ENCODE measurements around the gene DCAF17.

DCAF17 gene

GRCh38 chr2:171405546-171405945 is 28.5 kb upstream of the DCAF17 start:
- no peak for TF ChIP-seq ZFX (IDR thresholded peaks at IDR 0.05)
- no peak for TF ChIP-seq CTCF (conservative IDR thresholded peaks at IDR 0.05)
- H3K27ac ChIP-seq, result no peak overlapping the region

DNA sequence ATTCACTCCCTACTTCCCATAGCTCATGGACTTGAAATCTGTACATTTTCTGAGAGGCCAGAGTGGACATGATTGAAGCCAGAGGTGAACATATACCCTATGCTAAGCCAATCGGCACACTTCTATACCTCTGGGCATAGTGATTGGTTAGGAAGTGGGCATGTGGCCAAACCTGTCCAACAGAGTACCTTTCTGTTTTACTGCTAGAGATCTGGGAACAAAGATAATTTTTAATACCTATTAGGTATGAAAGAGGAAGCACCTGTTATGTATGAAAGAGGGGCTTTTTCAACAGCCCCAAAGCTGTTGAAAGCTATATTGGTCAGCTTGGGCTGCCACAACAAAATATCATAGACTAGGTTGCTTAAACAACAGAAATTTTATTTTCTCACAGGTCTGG is 28.0 kb upstream of the DCAF17 start:
- no peak overlapping the region for H3K27ac ChIP-seq
- TF ChIP-seq CTCF (conservative IDR thresholded peaks at IDR 0.05), result no peak
- no peak for TF ChIP-seq ZFX (IDR thresholded peaks at IDR 0.05)

GRCh38 chr2:171407030-171407675 is 26.9 kb upstream of the DCAF17 start:
- H3K27ac ChIP-seq, result no peak overlapping the region
- no peak for TF ChIP-seq ZFX (IDR thresholded peaks at IDR 0.05)
- TF ChIP-seq CTCF (conservative IDR thresholded peaks at IDR 0.05), result no peak

DNA sequence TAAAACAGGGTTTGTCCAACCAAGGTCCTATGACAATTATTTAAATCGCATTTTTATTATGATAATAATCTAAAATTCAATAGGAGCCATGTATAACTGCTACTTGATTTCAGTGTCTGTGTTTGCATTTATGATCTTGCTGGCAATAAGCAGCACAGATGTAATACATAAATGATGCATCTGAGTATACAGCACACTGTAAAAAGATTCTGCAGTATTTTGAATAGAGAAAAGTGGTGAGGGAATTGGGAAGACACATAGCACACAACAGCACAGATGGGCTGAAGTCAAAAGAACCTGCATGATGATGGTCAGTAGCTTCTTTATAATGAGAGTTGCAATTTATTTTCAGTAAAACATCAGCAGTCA is 26.4 kb upstream of the DCAF17 start:
- H3K27ac ChIP-seq, result no peak overlapping the region
- TF ChIP-seq CTCF (conservative IDR thresholded peaks at IDR 0.05) (no peak), ZFX (IDR thresholded peaks at IDR 0.05) (no peak)

GRCh38 chr2:171409436-171409971 is 24.5 kb upstream of the DCAF17 start:
- TF ChIP-seq ZFX (IDR thresholded peaks at IDR 0.05), result no peak
- no peak for TF ChIP-seq CTCF (conservative IDR thresholded peaks at IDR 0.05)
- H3K27ac ChIP-seq, result peak overlapping the region; percentile 81

DNA sequence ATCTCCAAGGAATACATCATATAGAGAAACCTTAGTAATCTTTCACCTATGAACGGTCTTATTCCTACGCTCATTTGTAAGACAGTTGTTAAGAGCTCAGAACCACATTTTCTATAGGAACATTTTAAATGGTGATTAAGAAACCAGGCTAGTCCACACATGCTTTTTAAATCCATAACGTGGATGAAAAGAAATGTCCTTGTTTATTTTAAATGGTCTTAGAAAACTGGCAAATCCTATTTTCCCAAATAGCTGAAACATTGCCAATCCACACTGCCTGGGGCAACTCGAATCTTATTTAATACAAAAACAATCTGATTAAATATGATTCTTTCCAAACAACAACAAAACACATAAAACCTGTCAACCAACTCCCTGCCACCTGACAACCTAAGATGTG is 23.9 kb upstream of the DCAF17 start:
- no peak for TF ChIP-seq ZFX (IDR thresholded peaks at IDR 0.05)
- TF ChIP-seq CTCF (conservative IDR thresholded peaks at IDR 0.05), result no peak
- H3K27ac ChIP-seq, result peak overlapping the region; percentile 81

DNA sequence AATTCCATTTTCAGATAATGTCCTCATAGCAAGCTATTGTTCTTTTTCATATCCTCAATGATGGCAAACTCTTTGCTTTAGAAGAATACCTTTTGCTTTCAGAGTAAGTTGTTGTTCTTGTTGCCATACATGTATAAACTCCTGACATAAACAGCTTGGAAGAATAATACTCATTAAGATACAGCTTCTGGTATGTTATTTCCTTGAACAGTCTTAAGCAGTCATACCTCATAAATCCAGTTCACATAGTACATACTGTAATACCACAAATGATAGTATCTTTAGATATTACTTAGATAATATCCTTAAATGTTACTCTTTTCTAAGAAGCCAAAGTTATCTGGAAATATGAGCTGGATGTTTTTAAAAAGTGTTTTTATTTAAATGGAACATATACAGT is 23.4 kb upstream of the DCAF17 start:
- no peak overlapping the region for H3K27ac ChIP-seq

More for the DNA sequence above, 23.4 kb upstream of the DCAF17 start:
- TF ChIP-seq ZFX (IDR thresholded peaks at IDR 0.05), result no peak
- no peak for TF ChIP-seq CTCF (conservative IDR thresholded peaks at IDR 0.05)
